Measurements from ENCODE around the gene PHYHD1. TPM values are rescaled to one million over a fixed set of nuclear protein-coding genes. Genes with fewer than 3 reads are reported as not detected.

The PHYHD1 gene
- total and polyA plus RNA-seq, 2 donors (not counting 1 experiment from before 2014, with no cell fraction given) = 0.96 to 2.0 TPM

GRCh38 chr9:128887049-128887448, 33.7 kb upstream of the PHYHD1 start:
- TF ChIP-seq EZH2 (IDR thresholded peaks at IDR 0.05; ENCODE audit: borderline replicate concordance, insufficient read depth, low read depth, low read length, poor library complexity, severe bottlenecking) (no peak), CTCF (IDR thresholded peaks at IDR 0.05) (no peak)
- Histone ChIP-seq H2AFZ (ENCODE audit: insufficient read depth, low read depth, low read length, poor library complexity, severe bottlenecking) (no peak overlapping the region), H3K4me3 (ENCODE audit: control extremely low read depth in 1 of 5, extremely low read depth in 1 of 5, insufficient read depth in 1 of 5, low read depth in 2 of 5, low read length in 4 of 5) (no peak overlapping the region), H3K4me1 (ENCODE audit: control insufficient read depth in 2 of 2, insufficient read depth in 2 of 2, low read length in 2 of 2) (peaks cover 11 to 21% of the 10 kb centered on the region in 2 donors), H3K9ac (ENCODE audit: low read length) (no peak overlapping the region), H3K27me3 (replicated peaks in 1 of 4; ENCODE audit: control extremely low read depth in 1 of 4, control insufficient read depth in 3 of 4, insufficient read depth in 4 of 4, low read length in 3 of 4) (no peaks in the 10 kb centered on the region), H3K27ac (ENCODE audit: low read length in 2 of 2) (no peak overlapping the region), H3K36me3 (replicated peaks in 1 of 2; ENCODE audit: control extremely low read depth in 1 of 2, control insufficient read depth in 1 of 2, extremely low read depth in 1 of 2, insufficient read depth in 2 of 2, low read length in 1 of 2) (peaks cover 3 to 37% of the 10 kb centered on the region in 2 experiments), H3K4me2 (replicated peaks; ENCODE audit: low read depth, low read length, poor library complexity, severe bottlenecking) (no peak overlapping the region), H4K20me1 (ENCODE audit: control insufficient read depth, insufficient read depth, low read length, poor library complexity, severe bottlenecking) (peaks cover 32% of the 10 kb centered on the region), H3K79me2 (ENCODE audit: control insufficient read depth, insufficient read depth, low read length) (peaks cover 77% of the 10 kb centered on the region), H3K9me3 (ENCODE audit: control extremely low read depth in 1 of 3, control insufficient read depth in 2 of 3, insufficient read depth in 1 of 3, low read length in 2 of 3) (no peaks in the 10 kb centered on the region)
- H3K27me3 Mint-ChIP-seq = no peaks in the 10 kb centered on the region
- no peak overlapping the region for H3K4me3 Mint-ChIP-seq
- H3K9me3 Mint-ChIP-seq (ENCODE audit: insufficient read depth) = no peaks in the 10 kb centered on the region
- ATAC-seq (ENCODE audit: low read depth) (no peak), DNase-seq (no peak)
- H3K4me1 Mint-ChIP-seq = peaks cover 30% of the 10 kb centered on the region
- no CpG with 5 or more reads among the region's 3 CpGs for WGBS (ENCODE audit: insufficient coverage)
- ChIA-PET CTCF (no interaction called here), POLR2A (interaction anchor here (1.0 kb wide), 1 partner anchor 9 kb away, joined by 5 read pairs; no protein-coding TSS in a partner anchor)
- intact Hi-C loops (cut with micrococcal nuclease) = no loop called here
- H3K27ac Mint-ChIP-seq = no peak overlapping the region

- Histone ChIP-seq H4K20me1 (ENCODE audit: control insufficient read depth, insufficient read depth, low read length, poor library complexity, severe bottlenecking) (peaks cover 24% of the 10 kb centered on the region), H3K4me1 (ENCODE audit: control insufficient read depth in 2 of 2, insufficient read depth in 2 of 2, low read length in 2 of 2) (peaks cover 6 to 15% of the 10 kb centered on the region in 2 donors), H3K4me3 (ENCODE audit: control extremely low read depth in 1 of 5, extremely low read depth in 1 of 5, insufficient read depth in 1 of 5, low read depth in 2 of 5, low read length in 4 of 5) (no peak overlapping the region), H3K36me3 (replicated peaks in 1 of 2; ENCODE audit: control extremely low read depth in 1 of 2, control insufficient read depth in 1 of 2, extremely low read depth in 1 of 2, insufficient read depth in 2 of 2, low read length in 1 of 2) (peaks cover 3 to 43% of the 10 kb centered on the region in 2 experiments), H3K9ac (ENCODE audit: low read length) (no peak overlapping the region), H3K9me3 (ENCODE audit: control extremely low read depth in 1 of 3, control insufficient read depth in 2 of 3, insufficient read depth in 1 of 3, low read length in 2 of 3) (no peaks in the 10 kb centered on the region), H3K79me2 (ENCODE audit: control insufficient read depth, insufficient read depth, low read length) (peaks cover 70% of the 10 kb centered on the region), H3K27ac (ENCODE audit: low read length in 2 of 2) (no peak overlapping the region), H3K27me3 (replicated peaks in 1 of 4; ENCODE audit: control extremely low read depth in 1 of 4, control insufficient read depth in 3 of 4, insufficient read depth in 4 of 4, low read length in 3 of 4) (no peaks in the 10 kb centered on the region), H3K4me2 (replicated peaks; ENCODE audit: low read depth, low read length, poor library complexity, severe bottlenecking) (no peak overlapping the region), H2AFZ (ENCODE audit: insufficient read depth, low read depth, low read length, poor library complexity, severe bottlenecking) (no peak overlapping the region)
- peaks cover 25% of the 10 kb centered on the region for H3K4me1 Mint-ChIP-seq
- POLR2A ChIA-PET = no interaction called here
- DNase-seq (no peak), ATAC-seq (ENCODE audit: low read depth) (no peak)
- CTCF ChIA-PET = interaction anchor here (0.8 kb wide), 1 partner anchor 40 kb away, joined by 3 read pairs; no protein-coding TSS in a partner anchor
- H3K4me3 Mint-ChIP-seq = no peak overlapping the region
- no peaks in the 10 kb centered on the region for H3K9me3 Mint-ChIP-seq (ENCODE audit: insufficient read depth)
- intact Hi-C loops (cut with micrococcal nuclease) = no loop called here
- H3K27ac Mint-ChIP-seq = no peak overlapping the region
- H3K27me3 Mint-ChIP-seq = no peaks in the 10 kb centered on the region
- 76% methylated on average over 6 of the region's 9 CpGs for WGBS (ENCODE audit: insufficient coverage)
- no peak for TF ChIP-seq CTCF (IDR thresholded peaks at IDR 0.05)
- no peak for TF ChIP-seq EZH2 (IDR thresholded peaks at IDR 0.05; ENCODE audit: borderline replicate concordance, insufficient read depth, low read depth, low read length, poor library complexity, severe bottlenecking)
These were observed 32.9 kb upstream of the PHYHD1 start for GRCh38 chr9:128887914-128888350.

Data from B cell (primary cell).